Peyer's patch (tissue), 4 donors: ENCODE measurements around the gene PGA4.
"Not testable (repeated sequence)": the region's sequence is repeated elsewhere in the genome, so short reads cannot be mapped to it uniquely, and the experiment has no call there.

Source experiments
- POLR2A ChIP-seq, 2 donors: fragments of 450-650 bp; IDR thresholded peaks; one replicate each; pipeline ENCODE4 v1.5.1; 2017; ENCODE audit warnings: antibody characterized with exemption in 2 of 2, mild to moderate bottlenecking in 2 of 2, moderate library complexity in 2 of 2
- TF ChIP-seq, protein P1 (sequence below), 6 experiments: fragments of 450-650 bp in 4 of 6; fragments of 200-600 bp in 2 of 6; sonication (generic) in 1 of 6; IDR thresholded peaks; one replicate each; pipeline ENCODE4 v1.5.1; 2017 to 2019; ENCODE audit warnings: antibody characterized with exemption in 6 of 6, mild to moderate bottlenecking in 3 of 6, moderate library complexity in 1 of 6

DNA sequence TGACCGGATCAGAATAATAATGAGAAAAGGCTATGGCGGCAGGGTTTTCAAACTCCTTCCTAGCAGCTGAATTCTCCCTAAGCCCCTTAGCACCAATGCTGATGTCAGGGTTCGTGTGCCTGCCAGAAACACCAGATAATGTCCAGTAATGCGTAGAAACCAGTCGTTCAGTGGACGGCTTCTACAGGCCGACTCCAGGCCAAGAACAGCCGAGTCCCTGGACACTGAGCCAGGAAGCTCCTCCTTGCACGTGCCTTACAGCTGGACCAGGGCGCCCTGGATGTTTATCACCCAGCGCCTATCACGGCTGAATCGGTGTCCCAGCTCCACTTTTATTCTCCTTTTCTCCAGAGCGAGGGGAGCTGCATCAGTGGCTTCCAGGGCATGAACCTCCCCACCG lies 9.9 kb upstream of the PGA4 start:
- not testable (repeated sequence) for TF ChIP-seq POLR2A (IDR thresholded peaks at IDR 0.05)
- TF ChIP-seq, protein P1, sequence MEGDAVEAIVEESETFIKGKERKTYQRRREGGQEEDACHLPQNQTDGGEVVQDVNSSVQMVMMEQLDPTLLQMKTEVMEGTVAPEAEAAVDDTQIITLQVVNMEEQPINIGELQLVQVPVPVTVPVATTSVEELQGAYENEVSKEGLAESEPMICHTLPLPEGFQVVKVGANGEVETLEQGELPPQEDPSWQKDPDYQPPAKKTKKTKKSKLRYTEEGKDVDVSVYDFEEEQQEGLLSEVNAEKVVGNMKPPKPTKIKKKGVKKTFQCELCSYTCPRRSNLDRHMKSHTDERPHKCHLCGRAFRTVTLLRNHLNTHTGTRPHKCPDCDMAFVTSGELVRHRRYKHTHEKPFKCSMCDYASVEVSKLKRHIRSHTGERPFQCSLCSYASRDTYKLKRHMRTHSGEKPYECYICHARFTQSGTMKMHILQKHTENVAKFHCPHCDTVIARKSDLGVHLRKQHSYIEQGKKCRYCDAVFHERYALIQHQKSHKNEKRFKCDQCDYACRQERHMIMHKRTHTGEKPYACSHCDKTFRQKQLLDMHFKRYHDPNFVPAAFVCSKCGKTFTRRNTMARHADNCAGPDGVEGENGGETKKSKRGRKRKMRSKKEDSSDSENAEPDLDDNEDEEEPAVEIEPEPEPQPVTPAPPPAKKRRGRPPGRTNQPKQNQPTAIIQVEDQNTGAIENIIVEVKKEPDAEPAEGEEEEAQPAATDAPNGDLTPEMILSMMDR (IDR thresholded peaks at IDR 0.05), result not testable (repeated sequence)
